GM13977 (cell line): Measurements from ENCODE around the gene DAP.

ENCODE experiments used
- DNase-seq: peaks from one replicate; pipeline ENCODE4 v3.0.0; 2012; ENCODE audit warnings: low spot score
- in situ Hi-C: fragments of 300-500 bp; cut with MboI; formaldehyde crosslinking; loops from one replicate; pipeline ENCODE4 v1.12.0; 2022; ENCODE audit warnings: low sequenced_read_pairs, low pct_unique_long_range_greater_than_20kb, mixed read lengths, inconsistent platforms; ENCODE audit not compliant: unreplicated experiment
- TF ChIP-seq, protein P1 (sequence below): IDR thresholded peaks from 2 replicates; pipeline ENCODE4 v1.5.1; 2012; ENCODE audit warnings: mild to moderate bottlenecking, control low read depth; ENCODE audit not compliant: insufficient read depth; ENCODE audit errors: extremely low read depth, missing control alignments

The DAP gene

DNA sequence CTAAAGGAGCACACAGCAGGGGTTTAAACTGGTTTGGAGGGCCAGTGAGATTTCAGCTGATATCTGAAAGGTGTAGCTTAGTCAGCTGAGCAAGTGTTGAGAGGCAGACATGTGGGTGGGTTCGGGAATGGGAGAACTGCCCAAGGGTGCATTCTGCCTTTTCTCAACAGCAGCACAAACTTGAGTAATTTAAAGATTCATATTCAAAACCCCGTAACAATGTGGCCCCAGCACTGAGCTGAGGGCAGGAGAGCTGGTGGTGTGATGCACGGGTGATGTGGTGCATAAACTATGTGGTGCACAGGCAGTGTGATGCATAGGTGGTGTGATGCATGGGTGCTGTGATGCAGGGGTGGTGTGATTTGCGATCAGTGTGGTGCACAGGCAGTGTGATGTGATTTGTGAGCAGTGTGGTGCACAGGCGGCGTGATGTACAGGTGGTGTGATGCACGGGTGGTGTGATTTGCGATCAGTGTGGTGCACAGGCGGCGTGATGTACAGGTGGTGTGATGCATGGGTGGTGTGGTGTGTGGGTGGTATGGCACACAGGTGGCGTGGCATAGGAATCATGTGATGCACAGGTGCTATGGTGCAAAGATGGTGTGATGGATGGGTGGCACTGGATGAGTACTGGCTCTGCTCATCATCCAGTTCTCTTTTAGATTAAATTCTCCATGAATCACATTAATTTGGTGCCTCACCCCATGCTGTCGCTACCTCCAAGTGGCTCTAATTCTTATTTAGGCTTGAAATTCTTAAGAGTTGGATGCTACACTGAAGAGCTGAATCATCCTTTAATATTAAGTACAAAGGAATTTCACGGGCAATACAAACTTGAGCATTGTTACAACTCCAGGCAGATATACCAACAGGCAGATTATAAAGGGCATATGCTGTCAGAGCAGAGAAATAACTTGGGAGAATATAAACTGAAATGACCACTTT, 53.6 kb downstream of the DAP start:
- no peak for DNase-seq
- in situ Hi-C loops = no loop called here
- TF ChIP-seq, protein P1, sequence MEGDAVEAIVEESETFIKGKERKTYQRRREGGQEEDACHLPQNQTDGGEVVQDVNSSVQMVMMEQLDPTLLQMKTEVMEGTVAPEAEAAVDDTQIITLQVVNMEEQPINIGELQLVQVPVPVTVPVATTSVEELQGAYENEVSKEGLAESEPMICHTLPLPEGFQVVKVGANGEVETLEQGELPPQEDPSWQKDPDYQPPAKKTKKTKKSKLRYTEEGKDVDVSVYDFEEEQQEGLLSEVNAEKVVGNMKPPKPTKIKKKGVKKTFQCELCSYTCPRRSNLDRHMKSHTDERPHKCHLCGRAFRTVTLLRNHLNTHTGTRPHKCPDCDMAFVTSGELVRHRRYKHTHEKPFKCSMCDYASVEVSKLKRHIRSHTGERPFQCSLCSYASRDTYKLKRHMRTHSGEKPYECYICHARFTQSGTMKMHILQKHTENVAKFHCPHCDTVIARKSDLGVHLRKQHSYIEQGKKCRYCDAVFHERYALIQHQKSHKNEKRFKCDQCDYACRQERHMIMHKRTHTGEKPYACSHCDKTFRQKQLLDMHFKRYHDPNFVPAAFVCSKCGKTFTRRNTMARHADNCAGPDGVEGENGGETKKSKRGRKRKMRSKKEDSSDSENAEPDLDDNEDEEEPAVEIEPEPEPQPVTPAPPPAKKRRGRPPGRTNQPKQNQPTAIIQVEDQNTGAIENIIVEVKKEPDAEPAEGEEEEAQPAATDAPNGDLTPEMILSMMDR = no peak

DNA sequence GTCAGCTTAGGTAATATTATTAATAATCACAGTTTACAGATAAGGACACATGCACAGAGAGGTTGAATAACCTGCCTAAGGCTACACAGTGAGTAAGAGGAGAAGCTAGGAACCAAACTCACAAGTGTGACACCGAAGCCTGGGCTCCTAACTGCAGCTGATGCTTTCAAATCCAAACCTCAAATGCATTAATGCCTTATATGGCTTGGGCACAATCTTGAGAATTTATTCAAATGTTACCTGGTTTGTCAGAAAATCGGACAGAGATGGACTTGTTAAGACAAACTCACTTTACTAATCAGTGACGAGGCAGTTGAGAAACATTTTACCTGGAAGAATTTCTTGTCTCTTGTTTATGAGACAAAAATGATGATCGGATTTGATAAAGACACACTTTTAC, 54.7 kb downstream of the DAP start:
- DNase-seq = no peak
- TF ChIP-seq, protein P1 = no peak
- in situ Hi-C loops = no loop called here

DNA sequence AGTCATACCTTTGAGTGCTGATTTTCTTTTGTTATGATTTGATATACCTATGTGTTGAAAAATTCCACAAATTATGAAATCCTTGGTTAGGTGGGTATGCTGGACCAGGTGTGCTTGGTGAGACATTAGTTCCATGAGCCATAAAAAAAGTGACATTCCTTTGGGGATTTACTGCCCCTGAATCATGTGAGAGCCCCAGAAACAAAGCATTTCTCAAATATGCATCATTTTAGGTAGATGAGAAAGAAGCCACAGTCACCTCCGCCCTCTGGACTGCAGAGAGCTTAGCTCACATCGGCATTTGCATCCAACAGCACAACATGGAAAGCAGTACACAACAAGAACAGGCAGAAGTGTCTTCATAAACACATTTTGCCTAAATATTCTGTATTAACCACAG, 55.3 kb downstream of the DAP start:
- in situ Hi-C loops = no loop called here
- no peak for DNase-seq
- TF ChIP-seq, protein P1 = no peak

DNA sequence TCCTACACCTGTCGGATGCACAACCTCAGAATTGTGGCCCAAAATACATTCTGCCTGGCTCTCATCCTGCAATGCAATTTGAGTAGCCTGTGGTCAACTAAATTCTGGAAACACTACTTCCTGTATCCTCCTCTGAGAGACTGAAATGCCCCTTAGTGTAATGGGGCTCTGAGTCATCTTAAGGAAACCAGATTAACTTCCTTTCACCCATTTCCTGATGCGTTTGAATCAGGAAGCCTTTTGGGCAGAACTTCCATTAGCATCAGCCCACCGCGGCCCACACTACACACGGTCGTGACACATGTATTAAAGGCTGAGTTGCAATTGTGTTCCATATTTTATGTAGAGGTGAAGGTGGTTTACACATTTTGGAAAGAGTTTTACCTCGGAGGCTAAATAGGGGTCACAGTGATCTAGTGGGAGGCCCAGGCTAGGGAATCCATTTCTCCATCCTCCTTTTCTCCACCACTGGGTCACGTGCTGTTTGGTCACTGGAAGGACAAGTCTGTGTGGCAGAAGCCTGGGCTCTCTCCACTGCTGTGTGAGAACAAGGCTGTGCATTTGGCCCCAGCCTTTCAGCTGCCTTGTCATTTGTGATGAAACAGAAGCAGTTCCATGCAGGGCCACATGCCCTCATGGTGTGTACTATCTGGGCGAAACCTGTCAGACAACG, 55.9 kb downstream of the DAP start:
- in situ Hi-C loops = no loop called here
- DNase-seq = no peak

DNA sequence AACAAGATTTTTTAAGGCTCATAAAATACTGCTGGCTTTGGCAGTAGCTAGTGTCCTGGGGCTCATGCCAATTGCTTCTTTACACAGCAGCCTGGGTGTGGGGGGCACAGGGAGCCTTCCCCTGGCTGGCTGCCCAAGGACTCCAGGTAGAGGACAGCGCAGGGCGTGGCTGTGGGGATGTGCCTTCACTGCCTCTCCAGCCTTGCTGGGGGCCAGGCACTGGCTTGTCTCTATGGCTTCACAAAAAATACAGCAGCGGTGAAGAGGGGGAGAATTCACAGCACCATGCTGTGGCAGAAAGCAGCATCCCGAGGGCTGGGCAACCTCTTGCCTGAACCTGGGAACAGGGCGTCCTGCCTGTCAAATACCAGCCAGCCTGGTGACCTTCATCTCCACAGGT, 57.4 kb downstream of the DAP start:
- TF ChIP-seq, protein P1 = no peak
- in situ Hi-C loops = no loop called here

More for the DNA sequence above, 55.9 kb downstream of the DAP start:
- TF ChIP-seq, protein P1 = no peak

DNA sequence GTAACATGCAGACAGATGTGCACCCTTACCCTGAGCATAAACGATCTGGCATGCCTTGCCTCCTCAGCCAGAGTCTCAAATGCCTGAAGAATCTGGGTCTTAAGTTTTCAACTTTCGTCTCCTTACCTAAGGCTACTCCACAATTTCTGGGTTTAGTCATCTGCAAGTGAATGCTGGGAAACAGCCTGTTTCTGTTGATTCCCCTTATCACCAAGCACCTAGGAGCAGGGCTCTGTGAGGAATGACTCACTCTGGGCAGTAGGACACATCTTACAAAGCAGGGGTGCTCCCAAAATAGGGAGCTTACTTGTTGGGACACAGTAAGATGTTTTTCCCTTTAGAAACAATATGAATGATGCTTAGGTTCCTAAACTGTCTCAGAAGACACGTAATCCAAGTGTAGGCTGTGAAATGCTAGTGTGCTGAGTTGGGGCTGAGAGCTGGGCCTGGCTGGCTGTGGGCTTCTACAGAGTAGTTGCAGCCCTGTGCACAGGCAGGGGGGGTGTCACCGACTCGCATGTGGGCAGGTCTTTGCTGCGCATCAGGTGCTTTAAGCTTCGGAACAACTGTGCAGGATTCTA, 58.0 kb downstream of the DAP start:
- in situ Hi-C loops = no loop called here
- TF ChIP-seq, protein P1 = no peak
- no peak for DNase-seq

More for the DNA sequence above, 57.4 kb downstream of the DAP start:
- DNase-seq = no peak
